ENCODE data around the gene KCTD4. TPM values are rescaled to one million over a fixed set of nuclear protein-coding genes. Genes with fewer than 3 reads are reported as not detected.

KCTD4 gene
- total RNA-seq, 1 donor from 2014 or later = not detected

DNA sequence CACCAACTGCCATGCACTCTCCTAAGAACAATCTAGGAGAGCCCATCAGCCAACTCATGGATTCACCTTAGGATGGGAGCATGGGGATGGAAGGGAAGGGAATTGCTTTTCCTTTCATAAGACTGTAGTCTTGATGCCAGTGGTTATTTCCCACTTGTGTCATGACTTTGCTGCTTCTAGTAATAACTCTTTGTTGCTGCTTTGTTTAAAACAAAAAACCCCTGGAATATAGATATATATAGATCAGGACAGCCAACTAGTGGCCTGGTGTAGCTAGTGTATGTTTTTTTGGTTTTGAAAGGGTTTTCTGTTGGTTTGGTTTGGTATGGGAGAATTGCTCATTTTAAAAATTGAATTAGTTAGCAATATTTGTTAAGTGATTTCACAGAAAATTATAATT, 39.3 kb upstream of the KCTD4 start:
- no peaks in the 10 kb centered on the region for H3K36me3 ChIP-seq
- no peak for DNase-seq (ENCODE audit: low spot score in 2 of 2)
- no peaks in the 10 kb centered on the region for H3K9me3 ChIP-seq
- TF ChIP-seq, protein P1, sequence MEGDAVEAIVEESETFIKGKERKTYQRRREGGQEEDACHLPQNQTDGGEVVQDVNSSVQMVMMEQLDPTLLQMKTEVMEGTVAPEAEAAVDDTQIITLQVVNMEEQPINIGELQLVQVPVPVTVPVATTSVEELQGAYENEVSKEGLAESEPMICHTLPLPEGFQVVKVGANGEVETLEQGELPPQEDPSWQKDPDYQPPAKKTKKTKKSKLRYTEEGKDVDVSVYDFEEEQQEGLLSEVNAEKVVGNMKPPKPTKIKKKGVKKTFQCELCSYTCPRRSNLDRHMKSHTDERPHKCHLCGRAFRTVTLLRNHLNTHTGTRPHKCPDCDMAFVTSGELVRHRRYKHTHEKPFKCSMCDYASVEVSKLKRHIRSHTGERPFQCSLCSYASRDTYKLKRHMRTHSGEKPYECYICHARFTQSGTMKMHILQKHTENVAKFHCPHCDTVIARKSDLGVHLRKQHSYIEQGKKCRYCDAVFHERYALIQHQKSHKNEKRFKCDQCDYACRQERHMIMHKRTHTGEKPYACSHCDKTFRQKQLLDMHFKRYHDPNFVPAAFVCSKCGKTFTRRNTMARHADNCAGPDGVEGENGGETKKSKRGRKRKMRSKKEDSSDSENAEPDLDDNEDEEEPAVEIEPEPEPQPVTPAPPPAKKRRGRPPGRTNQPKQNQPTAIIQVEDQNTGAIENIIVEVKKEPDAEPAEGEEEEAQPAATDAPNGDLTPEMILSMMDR (IDR thresholded peaks at IDR 0.05) = no peak
- intact Hi-C loops (cut with DNase I) = no loop called here
- H3K4me3 ChIP-seq = no peak overlapping the region
- no peaks in the 10 kb centered on the region for H3K27me3 ChIP-seq
- H3K4me1 ChIP-seq = no peaks in the 10 kb centered on the region
- H3K27ac ChIP-seq = no peak overlapping the region

DNA sequence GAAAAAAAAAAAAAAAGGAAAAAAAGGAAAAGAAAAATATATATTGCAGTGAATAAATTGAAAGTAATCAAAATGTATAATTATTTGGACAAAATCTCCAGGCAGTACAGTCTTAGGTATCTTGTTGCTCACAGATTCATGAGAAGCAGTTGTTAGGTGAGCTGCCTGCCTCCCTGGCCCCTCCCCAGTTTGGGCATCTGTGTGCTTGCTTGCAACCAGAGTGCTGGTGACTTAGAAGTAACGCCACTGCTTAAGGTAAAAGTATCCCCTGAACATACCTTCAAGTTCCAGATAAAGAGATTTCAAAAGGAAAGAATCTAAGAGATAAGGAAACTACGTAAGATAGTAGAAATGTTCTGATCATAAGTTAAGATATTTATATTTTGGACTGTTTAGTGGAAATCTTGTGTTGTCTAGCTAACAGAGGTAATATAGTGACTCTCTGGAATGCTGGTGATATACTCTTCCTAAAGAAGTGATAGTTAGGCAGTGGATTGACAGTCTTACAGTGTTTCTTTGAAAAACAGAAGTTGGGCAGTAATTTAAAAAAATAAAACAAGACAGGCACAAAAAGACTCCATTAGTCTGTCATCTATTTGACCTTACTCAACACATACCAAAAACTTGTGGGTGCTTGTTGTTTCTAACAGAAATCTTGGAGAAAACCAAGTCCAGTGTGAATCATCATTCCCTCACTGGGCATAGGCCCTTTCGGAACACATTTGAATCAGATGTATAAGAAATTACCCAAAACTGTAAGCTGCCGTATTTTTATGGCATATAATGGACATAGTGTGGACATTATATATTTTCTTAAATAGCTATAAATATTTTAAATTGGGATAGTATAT, 38.3 kb upstream of the KCTD4 start:
- intact Hi-C loops (cut with DNase I) = no loop called here
- DNase-seq (ENCODE audit: low spot score in 2 of 2) = no peak
- no peaks in the 10 kb centered on the region for H3K27me3 ChIP-seq
- no peaks in the 10 kb centered on the region for H3K4me1 ChIP-seq
- H3K4me3 ChIP-seq = no peak overlapping the region
- no peak overlapping the region for H3K27ac ChIP-seq
- no peaks in the 10 kb centered on the region for H3K9me3 ChIP-seq
- TF ChIP-seq, protein P1 (IDR thresholded peaks at IDR 0.05) = no peak
- H3K36me3 ChIP-seq = no peaks in the 10 kb centered on the region

DNA sequence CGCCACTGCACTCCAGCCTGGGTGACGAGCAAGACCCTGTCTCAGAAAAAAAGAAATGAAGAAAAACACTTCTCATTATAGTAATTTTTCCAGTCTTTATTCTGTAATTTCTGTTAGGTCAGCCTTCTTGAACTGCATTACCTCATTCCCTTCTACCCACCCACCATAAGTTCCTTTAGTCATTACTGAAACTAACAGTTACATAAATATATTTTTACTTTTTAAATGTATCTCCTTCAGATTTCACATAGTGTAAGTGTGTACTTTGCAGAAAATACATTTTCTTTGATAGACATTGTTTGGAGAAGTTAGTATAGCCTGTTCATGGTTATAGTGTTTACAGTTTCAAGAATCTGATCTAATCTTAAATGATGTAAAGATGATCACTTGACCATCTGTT, 31.7 kb upstream of the KCTD4 start:
- TF ChIP-seq, protein P1 (IDR thresholded peaks at IDR 0.05) = no peak
- no peaks in the 10 kb centered on the region for H3K36me3 ChIP-seq
- H3K4me3 ChIP-seq = no peak overlapping the region
- no peaks in the 10 kb centered on the region for H3K9me3 ChIP-seq
- H3K27ac ChIP-seq = no peak overlapping the region
- H3K4me1 ChIP-seq = no peaks in the 10 kb centered on the region
- no peak for DNase-seq (ENCODE audit: low spot score in 2 of 2)
- H3K27me3 ChIP-seq = no peaks in the 10 kb centered on the region
- intact Hi-C loops (cut with DNase I) = no loop called here

DNA sequence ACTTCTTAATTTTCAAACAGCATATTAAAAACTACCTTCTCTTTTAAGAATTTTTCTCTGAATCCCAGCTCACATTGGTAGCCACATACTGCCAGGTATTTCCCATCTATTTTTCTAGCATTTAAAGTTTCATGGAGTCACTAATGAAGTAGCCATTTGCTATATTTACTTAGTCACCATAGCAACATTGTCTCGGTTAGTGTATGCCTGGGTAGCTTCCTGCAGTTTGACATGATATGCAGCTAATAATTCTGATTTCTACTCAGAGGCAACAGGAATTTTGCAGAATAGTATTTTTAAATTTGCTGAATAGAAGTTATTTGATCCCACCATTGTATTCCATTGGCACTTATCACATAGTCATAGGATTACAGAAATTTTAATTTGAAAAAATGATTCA, 30.9 kb upstream of the KCTD4 start:
- Histone ChIP-seq H3K4me1 (no peaks in the 10 kb centered on the region), H3K27ac (no peak overlapping the region), H3K27me3 (no peaks in the 10 kb centered on the region), H3K36me3 (no peaks in the 10 kb centered on the region), H3K4me3 (no peak overlapping the region), H3K9me3 (no peaks in the 10 kb centered on the region)
- DNase-seq (ENCODE audit: low spot score in 2 of 2) = no peak
- intact Hi-C loops (cut with DNase I) = no loop called here
- TF ChIP-seq, protein P1 (IDR thresholded peaks at IDR 0.05) = no peak

DNA sequence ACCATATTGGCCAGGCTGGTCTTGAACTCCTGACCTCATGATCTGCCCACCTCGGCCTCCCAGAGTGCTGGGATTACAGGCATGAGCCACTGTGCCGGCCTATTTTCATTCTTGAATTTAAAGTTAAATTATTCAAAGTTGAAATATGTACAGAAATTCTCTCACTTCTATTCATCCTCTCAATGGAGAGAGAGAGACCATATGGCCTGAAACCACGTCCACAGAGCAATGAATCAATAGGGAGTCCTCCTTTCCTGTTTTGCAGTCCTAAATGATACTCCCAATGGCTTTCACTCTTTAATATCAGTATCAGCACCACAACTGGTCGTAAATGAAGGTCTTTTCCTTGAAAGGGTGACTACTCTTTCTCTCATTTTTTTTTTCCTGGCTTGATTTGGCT, 30.5 kb upstream of the KCTD4 start:
- Histone ChIP-seq H3K4me1 (no peaks in the 10 kb centered on the region), H3K4me3 (no peak overlapping the region), H3K27ac (no peak overlapping the region), H3K36me3 (no peaks in the 10 kb centered on the region), H3K9me3 (no peaks in the 10 kb centered on the region), H3K27me3 (no peaks in the 10 kb centered on the region)
- DNase-seq (ENCODE audit: low spot score in 2 of 2) = no peak
- intact Hi-C loops (cut with DNase I) = no loop called here
- TF ChIP-seq, protein P1 (IDR thresholded peaks at IDR 0.05) = no peak

Measured in ascending aorta (tissue), 2 donors.